Sigmoid colon (tissue), 7 donors: ENCODE data around the gene ANXA5. TPM values are rescaled to one million over a fixed set of nuclear protein-coding genes. Genes with fewer than 3 reads are reported as not detected.

Experiments used
- DNase-seq: peaks from one replicate; pipeline ENCODE4 v3.0.0-alpha.2; 2019
- H3K27ac ChIP-seq, 4 donors: fragments of 200-600 bp; sonication (generic); one replicate each; pipeline ENCODE4 v1.5.1; 2016 to 2019; ENCODE audit warnings: mild to moderate bottlenecking in 1 of 4
- H3K27me3 ChIP-seq, 3 donors: fragments of 200-600 bp; sonication (generic); one replicate each; pipeline ENCODE4 v1.5.1; 2019; ENCODE audit warnings: mild to moderate bottlenecking in 1 of 3
- H3K36me3 ChIP-seq, 4 donors: fragments of 200-600 bp; sonication (generic); one replicate each; pipeline ENCODE4 v1.5.1; 2016 to 2019
- H3K4me1 ChIP-seq, 4 donors: fragments of 200-600 bp; sonication (generic); one replicate each; pipeline ENCODE4 v1.5.1; 2017 to 2019
- H3K4me3 ChIP-seq, 4 donors: fragments of 200-600 bp; sonication (generic); one replicate each; pipeline ENCODE4 v1.5.1; 2017 to 2019; ENCODE audit warnings: mild to moderate bottlenecking in 2 of 4, moderate library complexity in 1 of 4
- H3K9me3 ChIP-seq, 4 donors: fragments of 200-600 bp in 3 of 4; sonication (generic) in 3 of 4; one replicate each; pipeline versions ENCODE4 v1.5.1 to v1.6.1; 2013 to 2019
- CTCF ChIP-seq, 4 experiments: fragments of 450-650 bp in 3 of 4; fragments of 200-600 bp in 1 of 4; IDR thresholded peaks; one replicate each; pipeline ENCODE4 v1.5.1; 2016 to 2019; ENCODE audit warnings: antibody characterized with exemption in 4 of 4, mild to moderate bottlenecking in 3 of 4, moderate library complexity in 2 of 4
- EP300 ChIP-seq, 4 donors: sonication (generic); formaldehyde crosslinking; IDR thresholded peaks; one replicate each; pipeline ENCODE4 v1.6.1; 2017; ENCODE audit warnings: antibody characterized with exemption in 4 of 4
- POLR2A ChIP-seq, 2 donors: fragments of 450-650 bp; IDR thresholded peaks; one replicate each; pipeline ENCODE4 v1.6.1; 2016; ENCODE audit warnings: antibody characterized with exemption in 2 of 2, mild to moderate bottlenecking in 2 of 2, moderate library complexity in 2 of 2
- POLR2AphosphoS5 ChIP-seq, 4 donors: sonication (generic); formaldehyde crosslinking; IDR thresholded peaks; one replicate each; pipeline ENCODE4 v1.6.1; 2017; ENCODE audit warnings: antibody characterized with exemption in 4 of 4
- WGBS, 2 donors: extraction: QIAGEN DNeasy Blood & Tissue Kit; methylation state at CpG; one replicate each; pipeline ENCODE4 v1.1.7; 2013; 5-methylcytosine and 5-hydroxymethylcytosine counted together
- intact Hi-C: fragments of 100-400 bp; cut with DNase I; formaldehyde crosslinking; loops from one replicate; pipeline ENCODE4 v1.15.1; 2023
- polyA plus RNA-seq, 3 donors: library from polyadenylated mRNA; stranded (reverse); fragments of 200-250 nt; gene quantifications; one replicate each; pipeline ENCODE4 v1.2.3, GENCODE V29; 2013
- total RNA-seq, 4 donors: library from RNA; depleted of rRNA; stranded (reverse); fragments of >200 nt; gene quantifications; one replicate each; pipeline ENCODE4 v1.1.0, GENCODE V29; 2016
- donor health status: healthy with polysubstance abuse.
- donor health status: Bipolar disorder and iron deficiency.
- donor health status: healthy.

ANXA5 gene
- total and polyA plus RNA-seq, 7 donors: 113 to 224 (median 152) TPM

GRCh38 chr4:121739575-121739974 lies 42.8 kb upstream of the ANXA5 start:
- H3K4me1 ChIP-seq: peaks cover 0 to 7% (median 0%) of the 10 kb centered on the region in 4 donors
- TF ChIP-seq CTCF (IDR thresholded peaks at IDR 0.05) (no peak), POLR2AphosphoS5 (IDR thresholded peaks at IDR 0.05) (no peak), POLR2A (IDR thresholded peaks at IDR 0.05) (no peak), EP300 (IDR thresholded peaks at IDR 0.05) (no peak)
- peak overlapping the region in 1 of 4 donors; percentile 7 for H3K27ac ChIP-seq
- DNase-seq: no peak
- no peaks in the 10 kb centered on the region for H3K36me3 ChIP-seq
- no peaks in the 10 kb centered on the region for H3K27me3 ChIP-seq
- intact Hi-C loops: loop anchor here (10.0 kb wide), 1 partner anchor 545 kb away; no protein-coding TSS in a partner anchor
- H3K4me3 ChIP-seq: no peak overlapping the region
- 67 to 73% methylated on average over 2 of the region's 2 CpGs for WGBS, 2 donors
- no peaks in the 10 kb centered on the region for H3K9me3 ChIP-seq

GRCh38 chr4:121738780-121739535 lies 42.2 kb upstream of the ANXA5 start:
- peaks cover 0 to 7% (median 0%) of the 10 kb centered on the region in 4 donors for H3K4me1 ChIP-seq
- H3K4me3 ChIP-seq: no peak overlapping the region
- H3K9me3 ChIP-seq: no peaks in the 10 kb centered on the region
- intact Hi-C loops: loop anchor here (10.0 kb wide), 1 partner anchor 544 kb away; no protein-coding TSS in a partner anchor
- no peak for DNase-seq
- no peaks in the 10 kb centered on the region for H3K36me3 ChIP-seq
- TF ChIP-seq EP300 (IDR thresholded peaks at IDR 0.05) (no peak), POLR2A (IDR thresholded peaks at IDR 0.05) (no peak), POLR2AphosphoS5 (IDR thresholded peaks at IDR 0.05) (no peak), CTCF (IDR thresholded peaks at IDR 0.05) (no peak)
- H3K27ac ChIP-seq: peak overlapping the region in 1 of 4 donors; percentile 7
- no peaks in the 10 kb centered on the region for H3K27me3 ChIP-seq
- 77 to 78% methylated on average over 2 of the region's 2 CpGs for WGBS, 2 donors

- DNase-seq: no peak
- TF ChIP-seq CTCF (IDR thresholded peaks at IDR 0.05): no peak
- TF ChIP-seq POLR2AphosphoS5 (IDR thresholded peaks at IDR 0.05): no peak
- no peak for TF ChIP-seq EP300 (IDR thresholded peaks at IDR 0.05)
- TF ChIP-seq POLR2A (IDR thresholded peaks at IDR 0.05): no peak
- 81 to 85% methylated on average over 10 of the region's 10 CpGs for WGBS, 2 donors
- no peaks in the 10 kb centered on the region for H3K9me3 ChIP-seq
- intact Hi-C loops: loop anchor here (10.0 kb wide), 1 partner anchor 543 kb away; no protein-coding TSS in a partner anchor
- H3K4me1 ChIP-seq: peaks cover 0 to 7% (median 0%) of the 10 kb centered on the region in 4 donors
- no peak overlapping the region for H3K27ac ChIP-seq
- H3K4me3 ChIP-seq: no peak overlapping the region
- no peaks in the 10 kb centered on the region for H3K36me3 ChIP-seq
- no peaks in the 10 kb centered on the region for H3K27me3 ChIP-seq
Measured at GRCh38 chr4:121737846-121738554, 41.2 kb upstream of the ANXA5 start.

GRCh38 chr4:121736735-121737351 lies 40.1 kb upstream of the ANXA5 start:
- intact Hi-C loops: loop anchor here (10.0 kb wide), 1 partner anchor 542 kb away; no protein-coding TSS in a partner anchor
- Histone ChIP-seq H3K27me3 (no peaks in the 10 kb centered on the region), H3K27ac (no peak overlapping the region), H3K36me3 (no peaks in the 10 kb centered on the region), H3K4me1 (peaks cover 0 to 7% (median 0%) of the 10 kb centered on the region in 4 donors), H3K4me3 (no peak overlapping the region), H3K9me3 (no peaks in the 10 kb centered on the region)
- no peak for DNase-seq
- 56 to 78% methylated on average over 5 of the region's 5 CpGs for WGBS, 2 donors
- peak in 3 of 4 experiments; percentile 29 to 48 (median 37) for TF ChIP-seq CTCF (IDR thresholded peaks at IDR 0.05)
- TF ChIP-seq EP300 (IDR thresholded peaks at IDR 0.05): no peak
